ENCODE data around the gene SMIM7. TPM values are rescaled to one million over a fixed set of nuclear protein-coding genes. Genes with fewer than 3 reads are reported as not detected.

The SMIM7 gene
- total RNA-seq, 1 donor from 2014 or later: 60.3 TPM

DNA sequence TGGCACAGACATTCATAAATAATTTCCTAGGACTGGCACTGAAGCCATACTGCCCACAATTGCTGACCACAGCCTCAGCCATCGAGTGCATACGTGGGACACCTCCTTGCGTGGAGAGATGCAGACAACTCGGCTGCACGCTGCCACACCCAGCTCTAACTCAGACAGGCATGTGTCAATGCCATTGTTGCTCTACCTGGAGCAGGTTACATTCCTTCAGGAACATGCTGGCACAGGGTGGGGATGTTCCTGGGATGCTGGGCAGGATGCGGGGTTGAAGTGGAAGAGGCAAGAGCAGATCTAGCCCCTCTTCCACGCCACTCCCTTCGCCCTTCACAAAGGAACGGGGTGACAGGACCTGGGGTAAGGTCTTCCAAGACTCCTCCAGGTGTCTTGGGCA is 63.5 kb downstream of the SMIM7 start:
- DNase-seq (ENCODE audit: low read depth): no peak

Other genes with a start within 250 kb of the SMIM7 start
- gene EPS15L1, start 188.2 kb downstream of the SMIM7 start, total RNA-seq: 7.3 and 8.3 TPM in 2 replicates
- gene CALR3, start 164.0 kb downstream of the SMIM7 start, total RNA-seq: not detected in 2 replicates
- 4.9 TPM in 2 replicates for gene C19orf44, start 163.8 kb downstream of the SMIM7 start, total RNA-seq
- gene CHERP, start 117.7 kb downstream of the SMIM7 start, total RNA-seq: 6.4 and 6.8 TPM in 2 replicates
- gene SLC35E1, start 87.7 kb downstream of the SMIM7 start, total RNA-seq: 33.2 and 34.5 TPM in 2 replicates
- 9.2 and 9.5 TPM in 2 replicates for gene MED26, start 31.9 kb downstream of the SMIM7 start, total RNA-seq
- gene TMEM38A, start 995 bp upstream of the SMIM7 start, total RNA-seq: 128 and 135 TPM in 2 replicates
- 0.05 TPM in 2 replicates for gene NWD1, start 59.7 kb upstream of the SMIM7 start, total RNA-seq
- 19.8 and 22.2 TPM in 2 replicates for gene SIN3B, start 169.3 kb upstream of the SMIM7 start, total RNA-seq
- not detected in 2 replicates for gene F2RL3, start 228.9 kb upstream of the SMIM7 start, total RNA-seq

Measured in myocyte (in vitro differentiated cells).